Adipocyte (in vitro differentiated cells): ENCODE measurements around the gene FAM222B.

Source experiments
- DNase-seq: peaks from one replicate; pipeline ENCODE4 v3.0.0-alpha.2; 2015; ENCODE audit warnings: low read depth
- H3K27me3 ChIP-seq: replicated peaks from 2 replicates; pipeline ENCODE4 v1.7.0; 2013; ENCODE audit warnings: mild to moderate bottlenecking, low read length, moderate library complexity; ENCODE audit not compliant: control insufficient read depth, insufficient read depth
- H3K36me3 ChIP-seq: 2 replicates; pipeline ENCODE4 v1.7.0; 2013; ENCODE audit warnings: low read length, mild to moderate bottlenecking, moderate library complexity; ENCODE audit not compliant: control insufficient read depth, insufficient read depth, severe bottlenecking
- H3K4me1 ChIP-seq: 2 replicates; pipeline ENCODE4 v1.7.0; 2013; ENCODE audit warnings: mild to moderate bottlenecking, low read length, moderate library complexity; ENCODE audit not compliant: control insufficient read depth, insufficient read depth
- H3K4me3 ChIP-seq: 2 replicates; pipeline ENCODE4 v1.7.0; 2013; ENCODE audit warnings: mild to moderate bottlenecking, low read length, moderate library complexity
- H3K9ac ChIP-seq: 2 replicates; pipeline ENCODE4 v1.7.0; 2013; ENCODE audit warnings: mild to moderate bottlenecking, low read length, moderate library complexity
- H3K9me3 ChIP-seq: 2 replicates; pipeline ENCODE4 v1.7.0; 2013; ENCODE audit warnings: mild to moderate bottlenecking, low read length, moderate library complexity; ENCODE audit not compliant: control insufficient read depth

FAM222B gene

GRCh38 chr17:28760601-28761562, 81.7 kb downstream of the FAM222B start:
- H3K36me3 ChIP-seq, result peaks cover 75% of the 10 kb centered on the region
- H3K9me3 ChIP-seq, result no peaks in the 10 kb centered on the region
- H3K4me3 ChIP-seq, result no peak overlapping the region
- peaks cover 8% of the 10 kb centered on the region for H3K4me1 ChIP-seq
- H3K9ac ChIP-seq, result no peak overlapping the region
- no peaks in the 10 kb centered on the region for H3K27me3 ChIP-seq
- DNase-seq, result peak; percentile 46

- Histone ChIP-seq H3K27me3 (no peaks in the 10 kb centered on the region), H3K36me3 (peaks cover 63% of the 10 kb centered on the region), H3K9me3 (no peaks in the 10 kb centered on the region), H3K4me1 (peaks cover 8% of the 10 kb centered on the region), H3K9ac (no peak overlapping the region), H3K4me3 (no peak overlapping the region)
- no peak for DNase-seq
Measured at GRCh38 chr17:28759256-28759865, 83.2 kb downstream of the FAM222B start.

GRCh38 chr17:28758411-28759121, 84.0 kb downstream of the FAM222B start:
- DNase-seq, result no peak
- Histone ChIP-seq H3K9me3 (no peaks in the 10 kb centered on the region), H3K4me1 (peaks cover 8% of the 10 kb centered on the region), H3K27me3 (no peaks in the 10 kb centered on the region), H3K36me3 (peaks cover 63% of the 10 kb centered on the region), H3K4me3 (no peak overlapping the region), H3K9ac (no peak overlapping the region)

- H3K9me3 ChIP-seq, result no peaks in the 10 kb centered on the region
- no peak for DNase-seq
- no peaks in the 10 kb centered on the region for H3K27me3 ChIP-seq
- no peak overlapping the region for H3K4me3 ChIP-seq
- peaks cover 56% of the 10 kb centered on the region for H3K36me3 ChIP-seq
- H3K9ac ChIP-seq, result no peak overlapping the region
- peaks cover 3% of the 10 kb centered on the region for H3K4me1 ChIP-seq
Measured at GRCh38 chr17:28756049-28756804, 86.4 kb downstream of the FAM222B start.

GRCh38 chr17:28755486-28755885, 87.1 kb downstream of the FAM222B start:
- no peak overlapping the region for H3K9ac ChIP-seq
- peaks cover 49% of the 10 kb centered on the region for H3K36me3 ChIP-seq
- H3K27me3 ChIP-seq, result no peaks in the 10 kb centered on the region
- no peak for DNase-seq
- peaks cover 3% of the 10 kb centered on the region for H3K4me1 ChIP-seq
- H3K9me3 ChIP-seq, result no peaks in the 10 kb centered on the region
- no peak overlapping the region for H3K4me3 ChIP-seq

- Histone ChIP-seq H3K4me1 (peaks cover 12% of the 10 kb centered on the region), H3K9ac (no peak overlapping the region), H3K9me3 (no peaks in the 10 kb centered on the region), H3K36me3 (peaks cover 36% of the 10 kb centered on the region), H3K27me3 (no peaks in the 10 kb centered on the region), H3K4me3 (no peak overlapping the region)
- DNase-seq, result no peak
Measured at GRCh38 chr17:28751600-28752366, 90.8 kb downstream of the FAM222B start.

GRCh38 chr17:28750178-28751047, 92.2 kb downstream of the FAM222B start:
- Histone ChIP-seq H3K27me3 (no peaks in the 10 kb centered on the region), H3K36me3 (peaks cover 26% of the 10 kb centered on the region), H3K9me3 (no peaks in the 10 kb centered on the region), H3K4me1 (peaks cover 25% of the 10 kb centered on the region), H3K4me3 (no peak overlapping the region), H3K9ac (peak overlapping the region; percentile 65)
- DNase-seq, result peak; percentile 98

- Histone ChIP-seq H3K9me3 (no peaks in the 10 kb centered on the region), H3K36me3 (peaks cover 23% of the 10 kb centered on the region), H3K9ac (peak overlapping the region; percentile 65), H3K4me1 (peaks cover 26% of the 10 kb centered on the region), H3K27me3 (no peaks in the 10 kb centered on the region), H3K4me3 (no peak overlapping the region)
- no peak for DNase-seq
Measured at GRCh38 chr17:28749516-28750177, 92.9 kb downstream of the FAM222B start.

- no peaks in the 10 kb centered on the region for H3K27me3 ChIP-seq
- H3K36me3 ChIP-seq, result peaks cover 23% of the 10 kb centered on the region
- H3K9ac ChIP-seq, result no peak overlapping the region
- DNase-seq, result no peak
- H3K4me1 ChIP-seq, result peaks cover 26% of the 10 kb centered on the region
- no peaks in the 10 kb centered on the region for H3K9me3 ChIP-seq
- H3K4me3 ChIP-seq, result no peak overlapping the region
Measured at GRCh38 chr17:28748852-28749515, 93.6 kb downstream of the FAM222B start.
